GM12874 (cell line): Measurements from ENCODE around the gene NDUFAF2.

Experiments
- CTCF ChIP-seq: IDR thresholded peaks from 2 replicates; pipeline ENCODE4 v1.5.1; 2011; ENCODE audit warnings: low read depth, mild to moderate bottlenecking, control low read depth, low read length, moderate library complexity; ENCODE audit not compliant: insufficient read depth

The NDUFAF2 gene

DNA sequence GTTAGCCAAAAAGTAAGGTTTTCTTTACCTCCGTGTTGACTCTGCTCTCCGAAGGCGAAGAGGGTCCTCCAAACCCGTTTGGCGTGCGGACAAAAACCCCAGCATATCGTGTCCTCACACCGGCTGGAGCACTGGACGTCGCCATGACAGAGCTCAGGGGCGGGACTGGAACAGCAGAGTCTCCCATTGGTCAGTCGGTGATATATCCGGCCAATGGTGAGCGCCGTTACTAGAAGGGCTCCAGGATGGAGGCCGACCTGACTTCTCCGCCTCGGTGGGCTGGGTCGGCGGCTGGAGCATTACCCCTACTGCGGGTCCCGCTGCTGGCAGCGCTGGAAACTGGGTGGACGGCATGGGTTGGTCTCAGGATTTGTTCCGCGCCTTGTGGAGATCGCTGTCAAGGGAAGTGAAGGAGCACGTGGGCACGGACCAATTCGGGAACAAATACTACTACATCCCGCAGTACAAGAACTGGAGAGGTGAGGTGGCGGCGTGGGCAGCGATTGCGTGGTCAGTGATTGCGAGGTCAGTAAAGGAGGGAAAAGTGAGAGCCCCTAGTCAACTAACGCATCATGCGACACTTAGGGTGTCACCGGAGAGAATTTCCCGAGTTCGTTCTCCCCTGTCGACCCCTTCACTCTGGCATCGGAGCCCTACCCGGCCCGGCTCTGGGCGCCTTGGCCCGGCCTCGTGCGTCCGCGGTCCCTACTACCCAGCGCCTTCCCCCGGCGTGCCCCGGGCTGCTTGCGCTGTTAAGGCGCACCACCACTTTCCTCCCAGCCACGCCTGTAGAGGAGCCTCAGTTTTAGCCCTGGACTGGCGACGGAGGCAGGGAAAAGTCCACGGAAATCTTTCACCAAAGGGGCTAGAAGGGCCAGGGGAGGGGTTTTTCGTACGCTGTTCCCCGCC is at the start of gene NDUFAF2, which contains the start of gene ERCC8:
TSS of gene NDUFAF2 (plus strand) at position 302 of the 909 bp plus-strand sequence. CDS start at position 353, 51 bp downstream.
TSS of gene ERCC8 (minus strand) at position 167 of the 909 bp plus-strand sequence. CDS start at position 105, 62 bp downstream.
- no peak for TF ChIP-seq CTCF

GRCh38 chr5:60896991-60897390 is 48.0 kb upstream of the NDUFAF2 start:
- no peak for TF ChIP-seq CTCF

DNA sequence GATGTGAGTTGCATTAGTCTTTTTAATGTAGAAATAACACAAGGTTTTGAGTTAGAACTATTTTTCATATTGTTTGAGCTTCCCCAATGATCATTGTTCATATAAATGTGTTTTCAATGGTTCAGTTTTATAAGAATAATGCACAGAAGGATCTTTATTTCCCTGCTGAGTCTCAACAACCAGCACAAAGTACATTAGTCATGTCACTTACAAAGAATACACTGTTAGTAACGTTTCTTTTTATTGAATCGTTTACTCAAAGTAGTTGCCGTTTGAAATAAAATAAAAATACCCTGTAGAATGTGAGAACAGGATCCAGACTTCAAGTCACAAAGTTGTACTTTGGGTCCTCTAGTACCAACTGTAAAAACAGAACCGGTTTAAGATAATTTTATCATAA is 41.6 kb upstream of the NDUFAF2 start:
- no peak for TF ChIP-seq CTCF

DNA sequence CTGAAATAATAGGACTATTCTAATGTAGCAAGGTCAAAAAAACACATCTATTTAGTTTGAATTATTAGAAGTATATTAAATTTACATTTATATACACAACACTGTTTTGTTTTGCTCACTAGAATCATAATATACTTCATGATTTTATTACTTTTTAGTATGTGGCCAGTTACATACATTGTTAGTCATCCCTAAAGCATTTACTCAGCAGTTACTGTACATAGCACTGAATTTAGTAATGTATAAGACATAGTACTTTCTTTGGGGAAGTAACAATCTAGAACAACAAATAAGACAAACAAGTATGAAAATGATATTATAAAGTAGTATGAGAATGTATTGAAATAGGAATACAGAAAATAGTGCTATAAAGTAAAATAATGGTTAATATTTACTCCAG is 28.4 kb upstream of the NDUFAF2 start:
- no peak for TF ChIP-seq CTCF

DNA sequence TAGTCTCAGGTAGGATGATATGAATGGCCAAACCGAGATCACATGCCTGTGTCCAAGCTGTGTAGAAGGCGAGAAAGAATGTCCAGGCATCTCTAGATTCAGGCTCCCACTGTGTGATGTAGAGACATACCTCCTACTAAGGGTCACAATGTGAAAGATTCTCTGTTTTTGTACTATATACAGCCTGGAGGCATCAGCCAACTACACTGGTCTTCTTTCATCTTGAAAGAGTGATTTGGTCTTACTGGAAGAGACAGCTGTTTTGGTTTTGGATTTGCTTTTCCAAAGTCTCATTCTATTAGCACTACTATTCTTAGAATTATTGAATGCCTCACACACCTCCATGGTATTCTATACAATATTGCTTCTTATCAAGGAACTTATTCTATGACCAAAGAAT is 26.5 kb upstream of the NDUFAF2 start:
- no peak for TF ChIP-seq CTCF

GRCh38 chr5:60927450-60927849 is 17.6 kb upstream of the NDUFAF2 start:
- TF ChIP-seq CTCF = no peak

DNA sequence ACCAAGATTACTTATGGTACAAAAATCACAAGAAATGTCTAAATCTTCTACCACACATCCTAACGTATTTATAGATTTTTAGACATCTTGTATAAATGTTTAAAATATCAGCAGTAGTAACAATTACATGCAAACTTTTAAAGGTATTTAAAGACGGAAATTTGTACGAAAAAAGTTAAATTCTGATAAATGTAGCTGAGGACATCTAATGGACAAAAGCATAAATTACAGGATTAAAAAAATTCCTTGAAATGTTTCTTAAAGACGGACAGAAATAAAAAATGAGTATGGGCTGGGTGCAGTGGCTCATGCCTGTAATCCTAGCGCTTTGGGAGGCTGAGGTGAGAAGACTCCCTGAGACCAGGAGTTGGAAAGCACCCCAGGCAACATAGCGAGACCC is 16.0 kb upstream of the NDUFAF2 start:
- no peak for TF ChIP-seq CTCF
